ENCODE results near the gene ARHGAP24.
"Not testable (repeated sequence)": the region's sequence is repeated elsewhere in the genome, so short reads cannot be mapped to it uniquely, and the experiment has no call there.

ARHGAP24 gene

GRCh38 chr4:85929961-85930665 is 455.2 kb downstream of the ARHGAP24 start:
- no peak for DNase-seq

- DNase-seq, result no peak
Measured at GRCh38 chr4:85932500-85933290, 457.7 kb downstream of the ARHGAP24 start.

GRCh38 chr4:85933291-85933640 is 458.3 kb downstream of the ARHGAP24 start:
- DNase-seq, result no peak

- DNase-seq, result no peak
Measured at GRCh38 chr4:85937507-85937906, 462.6 kb downstream of the ARHGAP24 start.

GRCh38 chr4:85938062-85938461 is 463.1 kb downstream of the ARHGAP24 start:
- no peak for DNase-seq

- DNase-seq, result no peak
Measured at GRCh38 chr4:85938902-85939301, 464.0 kb downstream of the ARHGAP24 start.

GRCh38 chr4:85939595-85939994 is 464.6 kb downstream of the ARHGAP24 start:
- DNase-seq, result no peak

GRCh38 chr4:85940151-85940550 is 465.2 kb downstream of the ARHGAP24 start:
- no peak for DNase-seq

- DNase-seq, result no peak
Measured at GRCh38 chr4:85942107-85942506, 467.2 kb downstream of the ARHGAP24 start.

- no peak for DNase-seq
Measured at GRCh38 chr4:85946821-85947220, 471.9 kb downstream of the ARHGAP24 start.

- DNase-seq, result no peak
Measured at GRCh38 chr4:85951099-85951498, 476.1 kb downstream of the ARHGAP24 start.

- no peak for DNase-seq
Measured at GRCh38 chr4:85952528-85952927, 477.6 kb downstream of the ARHGAP24 start.

GRCh38 chr4:85952972-85953650 is 478.2 kb downstream of the ARHGAP24 start:
- no peak for DNase-seq

- DNase-seq, result no peak
Measured at GRCh38 chr4:85953651-85954018, 478.7 kb downstream of the ARHGAP24 start.

- DNase-seq, result no peak
Measured at GRCh38 chr4:85955620-85956292, 480.8 kb downstream of the ARHGAP24 start.

GRCh38 chr4:85956293-85956945 is 481.5 kb downstream of the ARHGAP24 start:
- no peak for DNase-seq

- DNase-seq, result no peak
Measured at GRCh38 chr4:85961887-85962286, 486.9 kb downstream of the ARHGAP24 start.

GRCh38 chr4:85963231-85963630 is 488.3 kb downstream of the ARHGAP24 start:
- no peak for DNase-seq

- no peak for DNase-seq
Measured at GRCh38 chr4:85964298-85964697, 489.3 kb downstream of the ARHGAP24 start.

- not testable (repeated sequence) for DNase-seq
Measured at GRCh38 chr4:85965017-85965416, 490.1 kb downstream of the ARHGAP24 start.

GRCh38 chr4:85965529-85965928 is 490.6 kb downstream of the ARHGAP24 start:
- no peak for DNase-seq

- no peak for DNase-seq
Measured at GRCh38 chr4:85966373-85966772, 491.4 kb downstream of the ARHGAP24 start.

- DNase-seq, result no peak
Measured at GRCh38 chr4:85967872-85968271, 492.9 kb downstream of the ARHGAP24 start.

Data from effector CD8-positive, alpha-beta T cell (primary cell).